Prostate gland (tissue), 2 donors: ENCODE data around the gene EXOC6.

ENCODE experiments used
- CTCF ChIP-seq, 4 experiments: fragments of 200-600 bp in 2 of 4; fragments of 450-650 bp in 2 of 4; sonication (generic) in 2 of 4; IDR thresholded peaks; 1 replicate in 3 of 4; 2 replicates in 1 of 4; pipeline ENCODE4 v1.5.1; 2016 to 2019; ENCODE audit warnings: antibody characterized with exemption in 4 of 4, mild to moderate bottlenecking in 2 of 4, moderate library complexity in 2 of 4
- POLR2A ChIP-seq: fragments of 450-650 bp; IDR thresholded peaks from one replicate; pipeline ENCODE4 v1.6.1; 2016; ENCODE audit warnings: antibody characterized with exemption, mild to moderate bottlenecking
- POLR2AphosphoS5 ChIP-seq: sonication (generic); formaldehyde crosslinking; IDR thresholded peaks from one replicate; pipeline ENCODE4 v1.6.1; 2017; ENCODE audit warnings: antibody characterized with exemption

GRCh38 chr10:93068411-93069244 lies 220.3 kb downstream of the EXOC6 start:
- no peak for TF ChIP-seq CTCF (IDR thresholded peaks at IDR 0.05)
- TF ChIP-seq POLR2AphosphoS5, result no peak
- TF ChIP-seq POLR2A, result no peak
